ENCODE measurements around the gene CACNA1I.

The CACNA1I gene

GRCh38 chr22:39568278-39568981, 2.1 kb upstream of the CACNA1I start:
- no peak for DNase-seq (ENCODE audit: low read depth in 2 of 2)

GRCh38 chr22:39569066-39569465, 1.5 kb upstream of the CACNA1I start:
- no peak for DNase-seq (ENCODE audit: low read depth in 2 of 2)

DNA sequence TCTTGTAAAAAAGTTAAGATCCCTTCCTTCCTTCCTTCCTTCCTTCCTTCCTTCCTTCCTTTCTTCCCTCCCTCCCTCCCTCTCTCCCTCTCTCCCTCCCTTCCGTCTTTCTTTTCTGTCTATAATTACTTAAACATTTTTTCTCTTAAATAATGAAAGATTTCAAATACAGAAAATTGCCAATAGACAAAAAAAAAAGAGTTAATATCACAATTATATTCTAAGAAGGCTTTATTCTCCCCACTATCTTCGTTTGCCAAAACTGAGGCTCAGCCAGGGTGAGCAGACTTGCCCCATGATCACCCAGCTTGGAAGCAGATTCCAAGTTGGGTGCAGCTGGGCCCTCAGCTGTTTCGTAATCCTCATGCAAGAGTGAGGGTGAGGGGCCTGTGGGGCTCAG, 327 bp upstream of the CACNA1I start:
- DNase-seq (ENCODE audit: low read depth in 2 of 2) = no peak

DNA sequence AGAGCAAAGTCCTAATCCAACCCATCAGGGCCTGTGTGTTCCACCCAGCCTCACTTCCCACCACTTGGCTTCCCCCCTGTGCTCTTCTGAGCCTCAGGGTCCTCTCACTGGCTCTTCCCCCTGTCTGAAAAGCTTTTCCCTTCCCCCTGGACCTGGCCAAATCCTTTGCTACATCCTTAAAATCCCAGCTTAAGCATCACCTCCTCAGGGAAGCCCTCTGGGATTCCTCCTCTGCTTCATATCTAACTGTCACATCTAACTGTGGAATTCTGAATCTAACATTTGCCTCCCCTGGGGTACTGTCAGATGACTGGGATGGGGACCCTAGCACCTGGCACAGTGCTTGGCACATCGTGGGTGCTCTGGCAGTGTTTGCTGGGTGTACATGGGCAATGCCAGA, 985 bp downstream of the CACNA1I start:
- no peak for DNase-seq (ENCODE audit: low read depth in 2 of 2)

GRCh38 chr22:39574779-39575551, 4.4 kb downstream of the CACNA1I start:
- no peak for DNase-seq (ENCODE audit: low read depth in 2 of 2)

GRCh38 chr22:39575552-39575825, 4.9 kb downstream of the CACNA1I start:
- DNase-seq (ENCODE audit: low read depth in 2 of 2) = no peak

- no peak for DNase-seq (ENCODE audit: low read depth in 2 of 2)
Observed at GRCh38 chr22:39576027-39576426, 5.5 kb downstream of the CACNA1I start.

GRCh38 chr22:39577366-39577765, 6.8 kb downstream of the CACNA1I start:
- DNase-seq (ENCODE audit: low read depth in 2 of 2) = no peak

- DNase-seq (ENCODE audit: low read depth in 2 of 2) = no peak
Observed at GRCh38 chr22:39577900-39578299, 7.3 kb downstream of the CACNA1I start.

DNA sequence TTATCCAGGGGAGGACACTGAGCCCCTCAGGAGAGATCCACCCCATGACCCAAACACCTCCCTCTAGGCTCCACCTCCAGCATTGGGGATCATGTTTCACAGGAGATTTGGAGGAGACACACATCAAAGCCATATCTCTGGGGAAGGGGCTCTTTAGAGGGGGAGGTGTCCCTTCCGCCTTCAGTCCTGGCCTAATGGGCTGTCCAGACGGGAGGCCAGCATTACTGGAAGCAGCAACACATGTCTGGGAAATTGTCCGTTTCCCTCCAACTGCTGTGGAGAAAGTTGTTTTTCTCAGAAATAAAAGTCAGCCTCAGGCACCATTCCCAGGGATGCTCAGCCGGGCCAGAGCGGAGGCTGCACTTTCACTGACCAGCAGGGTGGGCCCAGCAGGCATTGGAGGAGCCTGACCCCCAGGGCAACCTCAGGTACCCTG, 9.5 kb downstream of the CACNA1I start:
- DNase-seq (ENCODE audit: low read depth in 2 of 2) = no peak

- DNase-seq (ENCODE audit: low read depth in 2 of 2) = no peak
Observed at GRCh38 chr22:39580795-39581194, 10.2 kb downstream of the CACNA1I start.

DNA sequence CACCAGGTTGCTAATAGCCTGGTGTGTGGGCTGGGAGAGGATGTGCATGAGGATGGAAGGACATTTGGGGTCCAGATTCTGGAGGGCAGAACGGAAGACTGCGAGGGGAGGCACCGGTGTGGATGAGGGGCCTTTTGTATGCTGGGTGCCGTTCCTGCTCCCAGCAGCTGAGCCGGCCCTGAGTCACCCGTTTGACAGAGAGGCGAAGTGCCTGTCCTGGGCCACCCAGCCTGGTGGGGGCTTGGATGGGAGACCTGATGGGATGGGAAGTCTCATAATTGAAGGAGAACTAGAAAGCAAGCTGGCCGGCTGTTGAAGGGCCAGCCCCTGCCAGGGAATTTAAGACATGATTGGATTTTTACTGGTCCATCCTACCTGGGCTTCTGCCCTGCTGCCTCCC, 10.8 kb downstream of the CACNA1I start:
- no peak for DNase-seq (ENCODE audit: low read depth in 2 of 2)

- no peak for DNase-seq (ENCODE audit: low read depth in 2 of 2)
Observed at GRCh38 chr22:39583066-39583667, 12.6 kb downstream of the CACNA1I start.

GRCh38 chr22:39589875-39590274, 19.3 kb downstream of the CACNA1I start:
- no peak for DNase-seq (ENCODE audit: low read depth in 2 of 2)

- no peak for DNase-seq (ENCODE audit: low read depth in 2 of 2)
Observed at GRCh38 chr22:39592081-39593065, 21.8 kb downstream of the CACNA1I start.

GRCh38 chr22:39593066-39593930, 22.7 kb downstream of the CACNA1I start:
- DNase-seq (ENCODE audit: low read depth in 2 of 2) = no peak

DNA sequence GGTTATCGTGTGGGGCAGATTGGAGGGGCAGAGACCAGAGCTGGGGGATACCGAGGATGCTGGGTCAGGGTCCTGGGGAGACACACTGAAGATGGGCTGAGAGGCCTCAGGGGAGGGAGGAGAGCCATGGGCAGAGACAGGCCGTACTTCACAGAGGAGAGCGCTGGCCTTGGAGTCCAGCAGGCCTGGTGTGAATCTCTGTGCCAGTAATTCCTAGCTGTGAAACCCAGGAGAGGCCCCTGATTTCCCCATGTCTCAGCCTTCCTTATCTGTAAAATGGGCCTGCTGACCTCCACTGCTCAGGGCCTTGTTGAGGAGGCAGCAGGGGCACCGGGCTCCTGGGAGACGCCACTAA, 23.4 kb downstream of the CACNA1I start:
- DNase-seq (ENCODE audit: low read depth in 2 of 2) = no peak

GRCh38 chr22:39594411-39594810, 23.9 kb downstream of the CACNA1I start:
- no peak for DNase-seq (ENCODE audit: low read depth in 2 of 2)

GRCh38 chr22:39595622-39596172, 25.1 kb downstream of the CACNA1I start:
- DNase-seq (ENCODE audit: low read depth in 2 of 2) = no peak

- DNase-seq (ENCODE audit: low read depth in 2 of 2) = no peak
Observed at GRCh38 chr22:39596601-39597000, 26.0 kb downstream of the CACNA1I start.

All from stimulated activated CD8-positive, alpha-beta memory T cell treated with anti-CD3 and anti-CD28 coated beads, Interleukin-15, amount 100 ng/mL, for 48 hours (primary cell).